Thoracic aorta endothelial cell (primary cell): Measurements from ENCODE around the gene OR52N2. TPM values are rescaled to one million over a fixed set of nuclear protein-coding genes. Genes with fewer than 3 reads are reported as not detected.

Experiments used
- total RNA-seq: library from RNA; depleted of rRNA; stranded (reverse); fragments of >200 nt; gene quantifications from 2 replicates; pipeline ENCODE4 v1.2.3, GENCODE V29; 2012

Gene OR52N2
- total RNA-seq: not detected in 2 replicates

DNA sequence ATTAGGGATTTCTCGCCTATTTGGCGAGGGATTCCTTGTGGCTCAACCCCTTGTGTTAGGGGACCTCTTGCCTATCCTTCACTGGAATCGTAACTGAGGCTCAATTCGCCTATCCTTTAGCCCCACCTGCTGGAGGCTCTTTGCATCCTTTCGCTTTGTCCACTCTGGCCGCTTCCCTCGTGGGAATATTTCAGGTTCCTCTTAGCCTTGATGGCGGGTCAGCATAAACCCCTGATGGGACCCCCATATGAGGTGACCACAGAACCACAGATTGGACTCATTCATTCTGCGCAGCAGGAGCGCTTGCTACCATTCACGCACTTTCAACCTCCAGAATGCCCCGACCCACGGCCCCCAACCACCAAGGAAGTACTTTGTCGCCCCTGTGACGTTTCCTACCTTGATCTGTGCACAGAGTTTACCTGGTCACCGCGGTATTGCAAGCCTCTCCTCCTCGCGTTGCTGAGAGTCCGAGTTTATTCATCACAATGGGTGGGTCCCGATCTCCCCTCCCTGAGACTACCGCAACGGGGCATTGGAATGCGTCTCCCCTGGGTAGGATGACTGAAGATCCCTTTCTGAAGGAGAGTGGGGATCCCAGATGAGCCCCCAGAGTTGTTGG, at the start of gene OR52N2:
Gene OR52N2, plus strand, starts transcription at position 425 of the 622 bp plus-strand sequence. CDS start 11,412 bp downstream, outside the sequence.

DNA sequence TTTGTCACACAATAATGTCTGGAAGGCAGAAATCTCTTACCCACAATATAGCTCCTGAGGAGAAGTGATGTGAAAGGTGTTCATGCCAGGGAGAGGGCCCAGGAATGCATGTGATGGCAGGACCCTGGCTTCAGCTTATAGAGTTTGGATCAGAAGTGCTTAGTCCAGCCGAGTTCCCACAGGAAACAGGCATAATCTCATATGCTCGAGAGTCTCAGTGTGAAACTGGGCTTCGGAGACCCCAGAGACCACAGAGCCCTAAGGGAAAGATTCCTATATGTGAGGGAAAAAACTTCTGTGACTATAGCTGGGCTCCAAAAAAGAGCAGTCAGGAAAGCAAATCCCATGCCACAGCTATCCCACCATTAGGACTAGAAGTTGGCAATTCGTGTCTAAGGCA, 25.5 kb upstream of the OR52N2 start, which contains the start of gene OR52N5:
Gene OR52N5, minus strand, starts transcription at position 101 of the 400 bp plus-strand sequence. CDS start 4,721 bp downstream, outside the sequence.

DNA sequence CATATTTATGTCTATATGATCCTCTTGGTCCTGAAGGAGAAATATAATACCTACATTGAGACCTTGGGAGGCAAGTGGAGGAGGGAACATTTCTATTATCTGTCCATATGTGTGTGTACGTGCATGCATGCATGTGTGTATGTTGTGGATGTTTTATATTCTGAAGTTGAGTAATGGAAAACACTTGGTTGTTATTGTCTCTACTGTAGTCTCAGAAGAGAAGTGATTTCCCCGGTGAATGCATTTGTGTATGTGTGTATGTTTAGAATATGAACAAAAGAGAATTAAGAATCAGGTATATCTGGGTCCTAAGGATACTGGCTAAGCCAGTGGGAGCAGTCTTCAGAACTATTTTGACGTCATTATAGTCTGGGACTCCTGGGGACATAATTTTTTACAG, 17.6 kb upstream of the OR52N2 start, which contains the start of gene OR52N1:
Gene OR52N1, minus strand, starts transcription at position 101 of the 400 bp plus-strand sequence. CDS start 2,449 bp downstream, outside the sequence.

DNA sequence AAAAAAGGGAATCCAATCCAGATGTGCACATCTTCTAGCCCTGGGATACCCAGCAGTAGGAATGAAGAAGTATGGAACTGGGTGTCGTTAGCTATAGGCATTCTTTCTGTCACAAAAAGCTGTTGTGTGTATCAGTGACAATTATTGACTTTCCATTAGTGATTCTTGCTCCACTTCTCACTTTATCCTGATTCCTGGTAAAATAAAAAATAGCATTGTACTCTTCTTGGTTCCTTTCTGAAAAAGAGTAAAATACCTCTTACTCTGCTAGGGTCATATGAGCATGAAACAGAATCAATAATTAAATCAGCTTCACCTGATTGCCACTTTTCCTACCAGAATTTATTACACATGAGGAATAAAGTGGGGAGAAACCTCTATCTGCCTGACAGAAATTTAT, 33.1 kb downstream of the OR52N2 start, which contains the start of gene OR52E6:
Gene OR52E6, minus strand, starts transcription at position 101 of the 400 bp plus-strand sequence. Its CDS starts 0 bp downstream, at position 101.

DNA sequence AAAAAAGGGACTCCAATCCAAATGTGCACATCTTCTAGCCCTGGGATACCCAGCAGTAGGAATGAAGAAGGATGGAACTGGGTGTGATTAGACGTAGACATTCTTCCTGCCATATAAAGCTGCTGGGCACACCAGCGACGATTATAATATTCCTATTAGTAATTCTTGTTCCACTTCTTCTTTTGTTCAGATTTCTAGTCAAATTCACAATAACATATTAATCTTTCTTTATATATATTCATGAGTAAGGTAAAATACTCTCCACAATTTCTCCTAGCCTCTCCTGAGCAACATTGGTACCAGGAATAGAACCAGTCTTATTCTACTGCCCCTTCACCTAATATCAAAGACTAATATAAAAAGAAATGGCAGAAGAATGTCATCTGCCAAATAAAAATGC, 48.9 kb downstream of the OR52N2 start, which contains the start of gene OR52E8:
Gene OR52E8, minus strand, starts transcription at position 101 of the 400 bp plus-strand sequence. Its CDS starts 0 bp downstream, at position 101.

Other genes with a start within 250 kb of the OR52N2 start
- gene OR52B6, start 228.0 kb upstream of the OR52N2 start, total RNA-seq: not detected in 2 replicates
- gene TRIM6, start 212.3 kb upstream of the OR52N2 start, total RNA-seq: 0.66 and 2.6 TPM in 2 replicates
- 8.0 and 10.6 TPM in 2 replicates for gene TRIM34, start 183.9 kb upstream of the OR52N2 start, total RNA-seq
- gene TRIM5, start 123.8 kb upstream of the OR52N2 start, total RNA-seq: 71.9 and 92.7 TPM in 2 replicates
- gene TRIM22, start 119.1 kb upstream of the OR52N2 start, total RNA-seq: 114 and 115 TPM in 2 replicates
- gene OR56B1, start 72.5 kb upstream of the OR52N2 start, total RNA-seq: not detected in 2 replicates
- not detected in 2 replicates for gene OR52N4, start 54.7 kb upstream of the OR52N2 start, total RNA-seq
- gene OR52N5, start 25.6 kb upstream of the OR52N2 start, total RNA-seq: 0.07 TPM in 1 of 2 replicates, not detected in the other
- gene OR52N1, start 17.7 kb upstream of the OR52N2 start, total RNA-seq: not detected in 2 replicates
- not detected in 2 replicates for gene OR52E6, start 33.0 kb downstream of the OR52N2 start, total RNA-seq
- not detected in 2 replicates for gene OR52E8, start 48.8 kb downstream of the OR52N2 start, total RNA-seq
- not detected in 2 replicates for gene OR52E4, start 71.7 kb downstream of the OR52N2 start, total RNA-seq
- not detected in 2 replicates for gene OR52E5, start 84.3 kb downstream of the OR52N2 start, total RNA-seq
- gene OR56A3, start 133.3 kb downstream of the OR52N2 start, total RNA-seq: not detected in 2 replicates
- not detected in 2 replicates for gene OR56A5, start 159.6 kb downstream of the OR52N2 start, total RNA-seq
- not detected in 2 replicates for gene OR52L1, start 178.1 kb downstream of the OR52N2 start, total RNA-seq
- not detected in 2 replicates for gene OR56A4, start 198.0 kb downstream of the OR52N2 start, total RNA-seq
- under 0.01 TPM in 1 of 2 replicates, not detected in the other for gene OR56A1, start 221.8 kb downstream of the OR52N2 start, total RNA-seq